Measurements from ENCODE around the gene PIM2. TPM values are rescaled to one million over a fixed set of nuclear protein-coding genes. Genes with fewer than 3 reads are reported as not detected.
"Not testable (repeated sequence)": the region's sequence is repeated elsewhere in the genome, so short reads cannot be mapped to it uniquely, and the experiment has no call there.

Gene PIM2
- total and polyA plus RNA-seq, 2 donors from 2014 or later: 8.7 to 29.6 TPM

- Histone ChIP-seq H3K4me1 (ENCODE audit: control insufficient read depth in 2 of 3, insufficient read depth in 2 of 3, low read depth in 1 of 3, low read length in 3 of 3) (peaks cover 0 to 4% (median 0%) of the 10 kb centered on the region in 3 donors), H3K4me3 (ENCODE audit: low read length in 3 of 3) (peak overlapping the region; percentile 39 to 50 (median 49)), H3K27ac (ENCODE audit: low read depth in 2 of 2, low read length in 2 of 2) (peak overlapping the region in 1 of 2 donors; percentile 28), H3K27me3 (ENCODE audit: control insufficient read depth, insufficient read depth, low read length) (no peaks in the 10 kb centered on the region), H3K9me3 (ENCODE audit: control insufficient read depth in 2 of 3, insufficient read depth in 1 of 3, low read length in 3 of 3) (no peaks in the 10 kb centered on the region), H3K36me3 (ENCODE audit: control insufficient read depth in 2 of 3, insufficient read depth in 3 of 3, low read length in 3 of 3) (peaks cover 0 to 9% (median 0%) of the 10 kb centered on the region in 3 donors), H3K9ac (ENCODE audit: low read length in 3 of 3) (peak overlapping the region in 2 of 3 donors; percentile 18 to 29)
- intact Hi-C loops (cut with DNase I): no loop called here
- TF ChIP-seq CTCF (IDR thresholded peaks at IDR 0.05; ENCODE audit: borderline replicate concordance, extremely low read depth, insufficient read depth): no peak
- DNase-seq: peak in 1 of 5 donors; percentile 7
- FAIRE-seq: no peak
Measured at GRCh38 chrX:48890934-48891401, 27.9 kb downstream of the PIM2 start.

DNA sequence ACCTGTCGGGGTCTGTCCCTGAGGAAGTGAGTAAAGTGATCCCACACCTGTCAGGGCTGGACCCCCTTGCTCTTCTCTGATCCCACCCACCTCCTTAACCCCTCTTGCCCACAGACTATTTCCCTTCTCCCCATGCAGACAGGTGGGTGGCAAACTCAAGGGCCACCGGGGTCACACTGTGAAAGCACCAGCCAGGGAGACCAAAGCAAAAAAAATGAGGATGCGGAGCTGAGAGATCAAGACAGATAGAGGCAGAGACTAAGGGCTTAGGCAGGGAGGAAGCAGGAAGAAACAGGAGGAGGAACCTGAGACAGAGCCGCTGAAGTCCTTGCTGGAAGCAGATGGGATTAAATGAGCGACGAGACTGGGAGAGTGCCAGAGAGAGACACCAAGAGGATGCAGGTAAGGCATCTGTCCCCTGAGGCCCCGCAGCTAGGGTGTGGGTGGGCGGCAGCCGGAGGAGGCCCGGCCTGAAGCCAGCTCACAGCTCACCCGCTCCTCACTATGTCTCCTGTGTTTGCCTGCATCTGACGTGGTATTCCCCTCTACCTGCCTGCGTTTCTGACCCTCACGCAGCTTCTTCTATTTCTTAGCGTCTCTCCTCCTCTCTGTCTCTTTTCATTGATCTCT, 28.4 kb downstream of the PIM2 start:
- DNase-seq (peak in 3 of 5 donors; percentile 5 to 78 (median 6)), FAIRE-seq (no peak)
- Histone ChIP-seq H3K4me3 (ENCODE audit: low read length in 3 of 3) (peak overlapping the region; percentile 39 to 50 (median 49)), H3K4me1 (ENCODE audit: control insufficient read depth in 2 of 3, insufficient read depth in 2 of 3, low read depth in 1 of 3, low read length in 3 of 3) (peaks cover 0 to 4% (median 0%) of the 10 kb centered on the region in 3 donors), H3K27me3 (ENCODE audit: control insufficient read depth, insufficient read depth, low read length) (no peaks in the 10 kb centered on the region), H3K36me3 (ENCODE audit: control insufficient read depth in 2 of 3, insufficient read depth in 3 of 3, low read length in 3 of 3) (peaks cover 0 to 9% (median 0%) of the 10 kb centered on the region in 3 donors), H3K9ac (ENCODE audit: low read length in 3 of 3) (peak overlapping the region in 2 of 3 donors; percentile 18 to 29), H3K9me3 (ENCODE audit: control insufficient read depth in 2 of 3, insufficient read depth in 1 of 3, low read length in 3 of 3) (no peaks in the 10 kb centered on the region), H3K27ac (ENCODE audit: low read depth in 2 of 2, low read length in 2 of 2) (no peak overlapping the region)
- TF ChIP-seq CTCF (IDR thresholded peaks at IDR 0.05; ENCODE audit: borderline replicate concordance, extremely low read depth, insufficient read depth): no peak
- intact Hi-C loops (cut with DNase I): no loop called here

GRCh38 chrX:48886586-48886985, 32.2 kb downstream of the PIM2 start:
- intact Hi-C loops (cut with DNase I): not testable (repeated sequence)

DNA sequence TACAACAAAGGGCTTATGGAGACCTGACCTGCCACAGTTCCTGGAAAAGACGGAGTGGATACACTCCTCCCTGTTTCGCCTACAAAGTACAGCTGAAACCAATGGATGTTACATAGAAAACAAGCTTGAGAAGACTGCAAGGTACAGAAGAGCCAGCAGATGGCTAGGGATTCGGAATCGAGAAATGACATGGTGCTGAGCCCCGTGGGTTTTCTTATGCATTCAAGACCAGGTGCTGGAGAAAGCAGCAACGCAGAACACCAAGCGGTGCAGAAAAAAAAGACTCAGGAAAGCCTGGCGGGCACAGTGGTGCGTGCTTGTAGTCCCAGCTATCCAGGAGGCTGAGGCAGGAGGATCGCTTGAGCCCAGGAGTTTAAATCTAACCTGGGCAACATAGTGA, 35.1 kb downstream of the PIM2 start:
- Histone ChIP-seq H3K27me3 (ENCODE audit: control insufficient read depth, insufficient read depth, low read length) (no peaks in the 10 kb centered on the region), H3K4me3 (ENCODE audit: low read length in 3 of 3) (no peak overlapping the region), H3K4me1 (ENCODE audit: control insufficient read depth in 2 of 3, insufficient read depth in 2 of 3, low read depth in 1 of 3, low read length in 3 of 3) (no peaks in the 10 kb centered on the region), H3K27ac (ENCODE audit: low read depth in 2 of 2, low read length in 2 of 2) (no peak overlapping the region), H3K36me3 (ENCODE audit: control insufficient read depth in 2 of 3, insufficient read depth in 3 of 3, low read length in 3 of 3) (no peaks in the 10 kb centered on the region), H3K9me3 (ENCODE audit: control insufficient read depth in 2 of 3, insufficient read depth in 1 of 3, low read length in 3 of 3) (no peaks in the 10 kb centered on the region), H3K9ac (ENCODE audit: low read length in 3 of 3) (no peak overlapping the region)
- peak in 1 of 5 donors; percentile 36 for DNase-seq
- TF ChIP-seq CTCF (IDR thresholded peaks at IDR 0.05; ENCODE audit: borderline replicate concordance, extremely low read depth, insufficient read depth): no peak
- FAIRE-seq: no peak
- intact Hi-C loops (cut with DNase I): no loop called here

More at GRCh38 chrX:48886586-48886985, 32.2 kb downstream of the PIM2 start:
- FAIRE-seq; H3K4me3 ChIP-seq (ENCODE audit: low read length in 3 of 3); DNase-seq; H3K27ac ChIP-seq (ENCODE audit: low read depth in 2 of 2, low read length in 2 of 2); H3K9ac ChIP-seq (ENCODE audit: low read length in 3 of 3); H3K36me3 ChIP-seq (ENCODE audit: control insufficient read depth in 2 of 3, insufficient read depth in 3 of 3, low read length in 3 of 3); H3K4me1 ChIP-seq (ENCODE audit: control insufficient read depth in 2 of 3, insufficient read depth in 2 of 3, low read depth in 1 of 3, low read length in 3 of 3); H3K9me3 ChIP-seq (ENCODE audit: control insufficient read depth in 2 of 3, insufficient read depth in 1 of 3, low read length in 3 of 3); H3K27me3 ChIP-seq (ENCODE audit: control insufficient read depth, insufficient read depth, low read length): not testable (repeated sequence)

GRCh38 chrX:48876944-48877343, 41.9 kb downstream of the PIM2 start:
- FAIRE-seq; H3K9ac ChIP-seq (ENCODE audit: low read length in 3 of 3); H3K27ac ChIP-seq (ENCODE audit: low read depth in 2 of 2, low read length in 2 of 2); H3K4me3 ChIP-seq (ENCODE audit: low read length in 3 of 3); H3K27me3 ChIP-seq (ENCODE audit: control insufficient read depth, insufficient read depth, low read length); intact Hi-C loops (cut with DNase I); H3K36me3 ChIP-seq (ENCODE audit: control insufficient read depth in 2 of 3, insufficient read depth in 3 of 3, low read length in 3 of 3); H3K4me1 ChIP-seq (ENCODE audit: control insufficient read depth in 2 of 3, insufficient read depth in 2 of 3, low read depth in 1 of 3, low read length in 3 of 3); H3K9me3 ChIP-seq (ENCODE audit: control insufficient read depth in 2 of 3, insufficient read depth in 1 of 3, low read length in 3 of 3); DNase-seq: not testable (repeated sequence)

- H3K27me3 ChIP-seq (ENCODE audit: control insufficient read depth, insufficient read depth, low read length); H3K9me3 ChIP-seq (ENCODE audit: control insufficient read depth in 2 of 3, insufficient read depth in 1 of 3, low read length in 3 of 3); H3K4me3 ChIP-seq (ENCODE audit: low read length in 3 of 3); H3K36me3 ChIP-seq (ENCODE audit: control insufficient read depth in 2 of 3, insufficient read depth in 3 of 3, low read length in 3 of 3); intact Hi-C loops (cut with DNase I); H3K27ac ChIP-seq (ENCODE audit: low read depth in 2 of 2, low read length in 2 of 2); H3K9ac ChIP-seq (ENCODE audit: low read length in 3 of 3); FAIRE-seq; H3K4me1 ChIP-seq (ENCODE audit: control insufficient read depth in 2 of 3, insufficient read depth in 2 of 3, low read depth in 1 of 3, low read length in 3 of 3); DNase-seq: not testable (repeated sequence)
Measured at GRCh38 chrX:48872017-48872416, 46.8 kb downstream of the PIM2 start.
